ENCODE measurements around the gene CCDC177.

The CCDC177 gene

GRCh38 chr14:69620211-69620611, 45.5 kb upstream of the CCDC177 start:
- DNase-seq (no peak), ATAC-seq (ENCODE audit: insufficient read depth, low read depth) (no peak)
- peaks cover 58% of the 10 kb centered on the region for H3K79me2 ChIP-seq (ENCODE audit: insufficient read depth, low read length)
- no peak overlapping the region for H3K9ac ChIP-seq (ENCODE audit: low read depth, low read length)
- H3K36me3 ChIP-seq (ENCODE audit: insufficient read depth, low read length), result no peaks in the 10 kb centered on the region
- H3K4me3 ChIP-seq (ENCODE audit: low read depth in 1 of 2, low read length in 2 of 2), result no peak overlapping the region
- H3K27ac ChIP-seq (ENCODE audit: low read length), result no peak overlapping the region
- no peaks in the 10 kb centered on the region for H3K9me3 ChIP-seq (ENCODE audit: insufficient read depth, low read length, severe bottlenecking)
- peaks cover 61% of the 10 kb centered on the region for H3K4me1 ChIP-seq (ENCODE audit: insufficient read depth, low read length)
- H4K20me1 ChIP-seq (ENCODE audit: insufficient read depth, low read length), result no peaks in the 10 kb centered on the region
- H3K27me3 ChIP-seq (ENCODE audit: insufficient read depth, low read length, poor library complexity), result no peaks in the 10 kb centered on the region
- H2AFZ ChIP-seq (ENCODE audit: low read depth, low read length), result no peak overlapping the region
- TF ChIP-seq CTCF (IDR thresholded peaks at IDR 0.05; ENCODE audit: borderline replicate concordance, extremely low read depth, low read length, poor library complexity, severe bottlenecking) (no peak), EZH2 (IDR thresholded peaks at IDR 0.05; ENCODE audit: borderline replicate concordance, low read depth, low read length, severe bottlenecking) (no peak)
- no peak overlapping the region for H3K4me2 ChIP-seq (ENCODE audit: insufficient read depth, low read length)

- no peaks in the 10 kb centered on the region for H4K20me1 ChIP-seq (ENCODE audit: insufficient read depth, low read length)
- ATAC-seq (ENCODE audit: insufficient read depth, low read depth) (no peak), DNase-seq (no peak)
- H3K4me2 ChIP-seq (ENCODE audit: insufficient read depth, low read length), result no peak overlapping the region
- TF ChIP-seq EZH2 (IDR thresholded peaks at IDR 0.05; ENCODE audit: borderline replicate concordance, low read depth, low read length, severe bottlenecking) (no peak), CTCF (IDR thresholded peaks at IDR 0.05; ENCODE audit: borderline replicate concordance, extremely low read depth, low read length, poor library complexity, severe bottlenecking) (no peak)
- no peaks in the 10 kb centered on the region for H3K27me3 ChIP-seq (ENCODE audit: insufficient read depth, low read length, poor library complexity)
- peaks cover 58% of the 10 kb centered on the region for H3K79me2 ChIP-seq (ENCODE audit: insufficient read depth, low read length)
- peaks cover 55% of the 10 kb centered on the region for H3K4me1 ChIP-seq (ENCODE audit: insufficient read depth, low read length)
- no peak overlapping the region for H2AFZ ChIP-seq (ENCODE audit: low read depth, low read length)
- H3K4me3 ChIP-seq (ENCODE audit: low read depth in 1 of 2, low read length in 2 of 2), result no peak overlapping the region
- H3K9ac ChIP-seq (ENCODE audit: low read depth, low read length), result no peak overlapping the region
- no peak overlapping the region for H3K27ac ChIP-seq (ENCODE audit: low read length)
- H3K36me3 ChIP-seq (ENCODE audit: insufficient read depth, low read length), result no peaks in the 10 kb centered on the region
- no peaks in the 10 kb centered on the region for H3K9me3 ChIP-seq (ENCODE audit: insufficient read depth, low read length, severe bottlenecking)
These were observed 44.3 kb upstream of the CCDC177 start for GRCh38 chr14:69619012-69619411.

DNA sequence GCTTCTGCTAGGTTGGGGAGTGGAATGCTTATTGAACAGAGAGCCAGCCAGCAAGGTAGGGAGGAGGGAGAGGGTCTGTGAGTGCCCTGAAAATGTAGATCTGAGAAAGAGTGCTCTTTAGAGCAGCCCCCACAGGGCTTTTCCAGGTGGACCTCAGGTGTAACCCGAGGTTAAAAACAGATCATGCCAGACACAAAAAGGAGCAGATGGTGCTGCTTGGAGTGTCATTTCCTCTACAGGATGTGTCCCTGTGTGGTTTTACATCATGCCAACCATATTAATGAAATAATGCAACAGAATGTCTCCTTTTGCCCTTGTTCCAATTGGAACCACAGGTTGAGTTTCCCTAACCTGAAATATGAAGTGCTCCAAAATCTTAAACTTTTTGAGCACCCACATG, 43.1 kb upstream of the CCDC177 start:
- Histone ChIP-seq H4K20me1 (ENCODE audit: insufficient read depth, low read length) (no peaks in the 10 kb centered on the region), H3K27me3 (ENCODE audit: insufficient read depth, low read length, poor library complexity) (no peaks in the 10 kb centered on the region), H3K27ac (ENCODE audit: low read length) (no peak overlapping the region), H3K79me2 (ENCODE audit: insufficient read depth, low read length) (peaks cover 62% of the 10 kb centered on the region), H3K4me3 (ENCODE audit: low read depth in 1 of 2, low read length in 2 of 2) (no peak overlapping the region), H3K4me1 (ENCODE audit: insufficient read depth, low read length) (peaks cover 54% of the 10 kb centered on the region), H3K9me3 (ENCODE audit: insufficient read depth, low read length, severe bottlenecking) (no peaks in the 10 kb centered on the region), H3K36me3 (ENCODE audit: insufficient read depth, low read length) (no peaks in the 10 kb centered on the region), H2AFZ (ENCODE audit: low read depth, low read length) (no peak overlapping the region), H3K9ac (ENCODE audit: low read depth, low read length) (no peak overlapping the region), H3K4me2 (ENCODE audit: insufficient read depth, low read length) (no peak overlapping the region)
- no peak for TF ChIP-seq CTCF (IDR thresholded peaks at IDR 0.05; ENCODE audit: borderline replicate concordance, extremely low read depth, low read length, poor library complexity, severe bottlenecking)
- TF ChIP-seq EZH2 (IDR thresholded peaks at IDR 0.05; ENCODE audit: borderline replicate concordance, low read depth, low read length, severe bottlenecking), result no peak
- ATAC-seq (ENCODE audit: insufficient read depth, low read depth), result 0 out of 3 replicates have a peak, but pooled peaks have one; percentile 21
- DNase-seq, result no peak

- ATAC-seq (ENCODE audit: insufficient read depth, low read depth) (no peak), DNase-seq (no peak)
- peaks cover 53% of the 10 kb centered on the region for H3K4me1 ChIP-seq (ENCODE audit: insufficient read depth, low read length)
- H3K9ac ChIP-seq (ENCODE audit: low read depth, low read length), result peak overlapping the region; percentile 15
- H3K36me3 ChIP-seq (ENCODE audit: insufficient read depth, low read length), result no peaks in the 10 kb centered on the region
- no peaks in the 10 kb centered on the region for H3K9me3 ChIP-seq (ENCODE audit: insufficient read depth, low read length, severe bottlenecking)
- H3K27me3 ChIP-seq (ENCODE audit: insufficient read depth, low read length, poor library complexity), result no peaks in the 10 kb centered on the region
- 0 out of 4 replicates have a peak overlapping the region, but pooled peaks of 1 of the 2 experiments have one; percentile 1 for H3K4me3 ChIP-seq (ENCODE audit: low read depth in 1 of 2, low read length in 2 of 2)
- no peak overlapping the region for H2AFZ ChIP-seq (ENCODE audit: low read depth, low read length)
- TF ChIP-seq EZH2 (IDR thresholded peaks at IDR 0.05; ENCODE audit: borderline replicate concordance, low read depth, low read length, severe bottlenecking), result no peak
- TF ChIP-seq CTCF (IDR thresholded peaks at IDR 0.05; ENCODE audit: borderline replicate concordance, extremely low read depth, low read length, poor library complexity, severe bottlenecking), result no peak
- H3K79me2 ChIP-seq (ENCODE audit: insufficient read depth, low read length), result peaks cover 60% of the 10 kb centered on the region
- H3K4me2 ChIP-seq (ENCODE audit: insufficient read depth, low read length), result peak overlapping the region; percentile 35
- peak overlapping the region; percentile 43 for H3K27ac ChIP-seq (ENCODE audit: low read length)
- H4K20me1 ChIP-seq (ENCODE audit: insufficient read depth, low read length), result no peaks in the 10 kb centered on the region
These were observed 41.7 kb upstream of the CCDC177 start for GRCh38 chr14:69616408-69616773.
